Transverse colon (tissue), 3 donors: Measurements from ENCODE around the gene MMP11.

ENCODE experiments used
- CTCF ChIP-seq, 5 experiments: fragments of 200-600 bp in 3 of 5; fragments of 450-650 bp in 2 of 5; sonication (generic) in 3 of 5; IDR thresholded peaks; 1 replicate in 2 of 5; 2 replicates in 3 of 5; pipeline ENCODE4 v1.5.1; 2016 to 2017; ENCODE audit warnings: antibody characterized with exemption in 5 of 5, inconsistent platforms in 3 of 5, mild to moderate bottlenecking in 2 of 5, moderate library complexity in 1 of 5
- POLR2A ChIP-seq: fragments of 450-650 bp; IDR thresholded peaks from one replicate; pipeline ENCODE4 v1.6.1; 2016; ENCODE audit warnings: antibody characterized with exemption, mild to moderate bottlenecking, moderate library complexity

GRCh38 chr22:23783265-23784150 lies 10.9 kb downstream of the MMP11 start:
- TF ChIP-seq CTCF (IDR thresholded peaks at IDR 0.05) (no peak), POLR2A (no peak)
